Immature natural killer cell (primary cell): Measurements from ENCODE around the gene SDK1. TPM values are rescaled to one million over a fixed set of nuclear protein-coding genes. Genes with fewer than 3 reads are reported as not detected.

Source experiments
- DNase-seq, 3 donors: peaks; one replicate each; pipeline ENCODE4 v3.0.0; 2022; ENCODE audit warnings: mixed read lengths in 1 of 3
- H3K27ac Mint-ChIP-seq, 6 donors: one replicate each; pipeline ENCODE4 v1.8.0; 2020; ENCODE audit warnings: mixed read lengths in 6 of 6, mild to moderate bottlenecking in 5 of 6, inconsistent platforms in 4 of 6, moderate library complexity in 3 of 6
- H3K27me3 Mint-ChIP-seq, 3 donors: one replicate each; pipeline ENCODE4 v1.8.0; 2020 to 2021; ENCODE audit warnings: low read depth in 3 of 3, mild to moderate bottlenecking in 3 of 3, mixed read lengths in 3 of 3, moderate library complexity in 3 of 3, inconsistent platforms in 1 of 3
- H3K36me3 Mint-ChIP-seq, 3 donors: one replicate each; pipeline ENCODE4 v1.8.0; 2020; ENCODE audit warnings: mixed read lengths in 3 of 3, inconsistent platforms in 2 of 3, mild to moderate bottlenecking in 2 of 3
- H3K4me1 Mint-ChIP-seq, 2 donors: one replicate each; pipeline ENCODE4 v1.8.0; 2020; ENCODE audit warnings: inconsistent platforms in 2 of 2, mild to moderate bottlenecking in 2 of 2, mixed read lengths in 2 of 2, moderate library complexity in 1 of 2
- H3K4me3 Mint-ChIP-seq, 5 donors: one replicate each; pipeline ENCODE4 v1.8.0; 2020; ENCODE audit warnings: mild to moderate bottlenecking in 5 of 5, mixed read lengths in 5 of 5, inconsistent platforms in 3 of 5, moderate library complexity in 3 of 5
- H3K9me3 Mint-ChIP-seq, 6 donors: one replicate each; pipeline ENCODE4 v1.8.0; 2020; ENCODE audit warnings: mild to moderate bottlenecking in 6 of 6, mixed read lengths in 6 of 6, inconsistent platforms in 4 of 6, moderate library complexity in 3 of 6
- polyA plus RNA-seq, 3 donors: library from polyadenylated mRNA; unstranded; fragments of 300-500 nt; fragmentation: Illumina TruSeq; gene quantifications; one replicate each; pipeline ENCODE4 v1.2.3, GENCODE V29; 2021

Gene SDK1
- polyA plus RNA-seq, 3 donors from 2014 or later, result not detected

DNA sequence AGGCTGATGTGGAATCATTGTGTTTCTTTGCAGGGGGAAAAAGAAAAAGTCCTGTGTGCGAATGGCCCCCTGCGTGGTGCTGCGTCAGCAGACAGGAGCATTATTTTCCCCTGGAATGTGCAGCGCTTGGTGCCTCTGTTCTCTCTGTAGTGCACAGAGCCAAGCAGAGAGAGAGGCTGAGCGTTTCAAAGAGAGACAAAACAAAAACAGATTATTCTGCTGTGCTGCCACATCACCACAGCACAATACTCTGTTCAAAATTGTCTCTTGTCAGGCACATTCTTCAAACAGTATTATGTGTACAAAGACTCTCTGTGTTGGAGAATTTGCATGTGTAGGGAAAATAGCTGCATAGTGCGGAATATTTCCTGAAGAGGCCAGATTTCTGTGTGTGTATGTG lies 609.0 kb downstream of the SDK1 start:
- Mint-ChIP-seq H3K9me3 (no peaks in the 10 kb centered on the region), H3K4me1 (no peaks in the 10 kb centered on the region), H3K4me3 (no peak overlapping the region), H3K27me3 (peaks cover 0 to 6% (median 2%) of the 10 kb centered on the region in 3 donors), H3K36me3 (no peaks in the 10 kb centered on the region), H3K27ac (no peak overlapping the region)
- DNase-seq, result no peak

DNA sequence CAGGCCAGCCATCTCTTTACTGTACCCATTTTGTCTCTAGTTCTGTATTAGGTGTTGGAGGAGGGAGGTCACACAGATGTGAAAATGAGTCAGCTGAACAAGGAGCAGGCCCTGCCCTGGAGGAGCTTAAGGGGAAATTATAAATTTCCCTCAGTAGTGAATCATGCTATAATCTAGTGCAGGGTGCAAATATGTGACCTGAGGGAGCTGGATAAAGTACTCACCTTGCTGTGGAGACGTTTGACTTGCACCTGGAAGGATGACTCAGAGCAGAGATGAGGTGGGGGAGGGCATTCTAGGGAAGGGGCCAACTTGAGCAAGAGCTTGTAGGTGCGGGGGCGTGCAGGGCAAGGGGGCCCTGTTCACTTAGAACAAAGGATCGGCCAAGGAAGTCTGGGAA lies 610.6 kb downstream of the SDK1 start:
- Mint-ChIP-seq H3K27ac (no peak overlapping the region), H3K4me3 (no peak overlapping the region), H3K9me3 (no peaks in the 10 kb centered on the region), H3K4me1 (no peaks in the 10 kb centered on the region), H3K27me3 (peaks cover 0 to 6% (median 0%) of the 10 kb centered on the region in 3 donors), H3K36me3 (no peaks in the 10 kb centered on the region)
- no peak for DNase-seq

DNA sequence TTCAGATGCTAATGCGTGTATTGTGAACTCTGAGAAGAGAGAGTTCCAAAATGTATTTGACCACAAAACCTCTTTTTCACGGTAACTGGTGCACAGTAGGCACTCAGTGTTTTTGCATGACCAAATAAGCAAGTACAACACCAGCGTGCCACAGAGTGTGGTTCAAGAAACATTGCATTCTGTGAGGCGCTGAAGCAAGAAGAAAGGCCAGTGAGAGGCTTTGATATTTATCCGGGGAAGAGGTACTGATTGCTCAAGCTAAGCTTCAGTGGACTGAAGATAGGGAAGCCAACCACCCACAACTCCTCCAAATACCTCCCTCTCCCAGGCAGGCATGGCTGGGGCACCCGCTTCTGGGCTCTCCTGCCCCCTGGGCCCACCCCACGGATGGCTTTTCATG lies 611.2 kb downstream of the SDK1 start:
- Mint-ChIP-seq H3K4me3 (no peak overlapping the region), H3K27ac (no peak overlapping the region), H3K27me3 (peaks cover 0 to 6% (median 0%) of the 10 kb centered on the region in 3 donors), H3K9me3 (no peaks in the 10 kb centered on the region), H3K4me1 (no peaks in the 10 kb centered on the region), H3K36me3 (no peaks in the 10 kb centered on the region)
- DNase-seq, result no peak

DNA sequence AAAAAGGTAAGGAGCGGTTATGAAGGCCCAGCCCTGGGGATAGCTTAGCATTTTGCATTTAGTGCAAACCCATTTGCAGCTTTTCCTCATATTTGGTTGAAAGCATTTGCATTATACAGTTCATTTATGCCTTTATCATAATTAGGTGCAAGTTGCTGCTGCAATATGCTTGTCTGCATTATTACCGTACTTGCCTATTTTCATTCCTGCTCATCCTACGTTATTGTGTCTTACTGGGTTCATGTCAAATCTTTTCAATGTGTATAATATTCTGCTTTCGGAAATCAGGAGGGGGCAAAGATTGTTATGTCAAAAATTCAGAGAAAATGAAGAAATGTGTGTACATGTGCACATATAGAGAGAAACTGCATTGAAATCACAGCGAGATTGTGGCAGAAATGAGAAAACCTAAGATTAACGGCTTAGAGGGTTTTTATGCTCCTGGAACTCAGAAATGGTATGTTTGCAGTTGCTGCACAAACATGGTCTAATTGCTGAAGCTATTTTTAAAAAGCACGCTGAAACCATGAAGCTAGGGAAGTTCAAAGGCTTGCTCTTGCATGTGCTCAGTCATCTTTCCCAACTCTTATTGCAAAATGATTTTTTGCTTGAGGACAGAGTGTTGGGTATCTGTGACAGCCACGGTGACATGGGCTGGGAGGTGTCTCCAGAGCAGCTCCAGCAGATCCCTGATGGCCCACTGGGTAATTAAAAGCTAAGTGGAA lies 613.2 kb downstream of the SDK1 start:
- H3K4me1 Mint-ChIP-seq, result peaks cover 0 to 5% of the 10 kb centered on the region in 2 donors
- peaks cover 0 to 2% (median 0%) of the 10 kb centered on the region in 6 donors for H3K9me3 Mint-ChIP-seq

DNA sequence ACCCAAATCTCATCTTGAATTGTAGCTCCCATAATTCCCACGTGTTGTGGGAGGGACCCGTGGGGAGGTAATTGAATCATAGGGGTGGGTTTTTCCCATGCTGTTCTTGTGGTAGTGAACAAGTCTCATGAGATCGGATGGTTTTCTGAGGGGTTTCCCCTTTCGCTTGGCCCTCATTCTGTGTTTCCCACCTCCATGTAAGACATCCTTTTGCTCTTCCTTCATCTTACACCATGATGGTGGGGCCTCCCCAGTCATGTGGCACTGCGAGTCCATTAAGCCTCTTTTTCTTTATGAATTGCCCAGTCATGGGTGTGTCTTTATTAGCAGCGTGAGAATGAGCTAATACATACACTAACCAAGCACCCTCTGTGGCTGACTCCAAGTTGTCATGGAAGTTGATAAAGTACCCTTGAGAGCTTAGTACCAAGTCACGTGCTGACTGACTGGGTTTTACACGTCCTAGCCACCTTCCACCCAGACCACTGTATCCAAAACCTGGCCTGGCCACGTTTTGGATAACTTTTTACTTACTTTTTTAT lies 614.4 kb downstream of the SDK1 start:
- peaks cover 0 to 5% of the 10 kb centered on the region in 2 donors for H3K4me1 Mint-ChIP-seq
- H3K27me3 Mint-ChIP-seq, result peaks cover 0 to 4% (median under 1%) of the 10 kb centered on the region in 3 donors
- no peak overlapping the region for H3K27ac Mint-ChIP-seq
- no peak for DNase-seq
- peaks cover 0 to 5% (median 0%) of the 10 kb centered on the region in 6 donors for H3K9me3 Mint-ChIP-seq
- H3K36me3 Mint-ChIP-seq, result no peaks in the 10 kb centered on the region
- no peak overlapping the region for H3K4me3 Mint-ChIP-seq

More for the DNA sequence above, 613.2 kb downstream of the SDK1 start:
- no peak for DNase-seq
- Mint-ChIP-seq H3K27ac (no peak overlapping the region), H3K4me3 (no peak overlapping the region), H3K27me3 (peaks cover 0 to 6% (median 0%) of the 10 kb centered on the region in 3 donors), H3K36me3 (no peaks in the 10 kb centered on the region)

DNA sequence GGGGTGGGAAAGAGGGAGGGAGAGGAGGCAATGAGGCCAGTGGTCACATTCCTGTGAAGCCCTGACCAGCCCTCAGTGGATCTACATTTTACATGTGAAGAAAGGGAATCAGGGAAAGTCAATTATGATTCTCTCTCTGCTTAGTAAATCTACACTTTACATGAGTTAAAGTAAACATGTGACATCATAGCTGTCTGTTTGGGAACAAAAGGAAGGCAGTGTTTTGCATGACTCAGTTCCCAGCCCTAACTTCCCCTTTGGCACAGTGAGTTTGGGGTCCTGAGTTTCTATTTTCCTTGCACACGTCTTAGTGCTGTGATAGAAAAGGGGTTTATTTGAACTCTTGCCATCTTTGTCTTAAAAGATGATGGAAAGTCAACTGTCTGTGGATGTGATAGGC lies 615.1 kb downstream of the SDK1 start:
- H3K4me1 Mint-ChIP-seq, result peaks cover 0 to 5% of the 10 kb centered on the region in 2 donors
- no peaks in the 10 kb centered on the region for H3K36me3 Mint-ChIP-seq
- peaks cover 0 to 2% (median 2%) of the 10 kb centered on the region in 3 donors for H3K27me3 Mint-ChIP-seq
- peaks cover 0 to 5% (median 0%) of the 10 kb centered on the region in 6 donors for H3K9me3 Mint-ChIP-seq
- no peak overlapping the region for H3K27ac Mint-ChIP-seq
- H3K4me3 Mint-ChIP-seq, result no peak overlapping the region
- no peak for DNase-seq

DNA sequence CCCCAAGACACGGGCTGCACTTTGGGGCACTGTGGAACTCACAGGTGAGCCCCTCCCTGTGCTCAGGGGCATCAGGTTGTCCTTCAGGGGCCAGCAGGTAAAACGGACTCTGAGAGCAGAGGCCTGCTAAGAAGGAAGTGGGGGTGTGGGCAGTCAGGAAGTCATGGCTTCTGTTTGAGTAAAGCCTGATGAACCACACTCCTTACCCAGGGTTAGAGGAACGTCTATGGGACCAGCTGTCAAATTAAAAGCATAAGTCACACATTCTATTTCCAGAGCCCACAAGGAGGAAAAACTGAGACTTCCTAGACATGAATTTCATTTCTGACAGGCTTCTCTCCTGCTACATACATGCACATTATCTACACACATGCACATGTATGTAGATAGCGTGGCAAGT lies 616.4 kb downstream of the SDK1 start:
- H3K36me3 Mint-ChIP-seq, result no peaks in the 10 kb centered on the region
- no peak overlapping the region for H3K27ac Mint-ChIP-seq
- H3K27me3 Mint-ChIP-seq, result peaks cover 0 to 2% (median 2%) of the 10 kb centered on the region in 3 donors
- no peak overlapping the region for H3K4me3 Mint-ChIP-seq
- peaks cover 0 to 5% of the 10 kb centered on the region in 2 donors for H3K4me1 Mint-ChIP-seq
- H3K9me3 Mint-ChIP-seq, result peaks cover 0 to 5% (median 0%) of the 10 kb centered on the region in 6 donors
- DNase-seq, result no peak

DNA sequence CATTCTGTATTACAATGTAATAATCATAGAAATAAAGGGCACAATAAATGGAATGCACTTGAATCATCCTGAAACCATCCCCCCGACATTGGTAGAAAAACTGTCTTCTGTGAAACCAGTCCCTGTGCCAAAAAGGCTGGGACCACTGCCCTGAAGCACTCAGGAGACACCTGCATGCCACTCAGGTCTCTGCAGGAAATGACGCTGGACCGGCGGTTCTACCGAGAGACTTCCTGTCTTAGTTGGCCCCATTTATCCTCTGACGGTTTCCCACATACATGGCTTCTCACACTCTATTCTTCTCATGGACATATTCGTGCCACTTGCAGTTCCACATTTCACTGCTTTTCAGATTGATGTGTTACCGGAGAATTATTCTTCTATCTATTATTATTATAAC lies 617.5 kb downstream of the SDK1 start:
- H3K4me3 Mint-ChIP-seq, result no peak overlapping the region
- DNase-seq, result no peak
- H3K9me3 Mint-ChIP-seq, result peaks cover 0 to 5% (median 0%) of the 10 kb centered on the region in 6 donors
- H3K27ac Mint-ChIP-seq, result no peak overlapping the region
- H3K27me3 Mint-ChIP-seq, result peaks cover 0 to 4% (median 2%) of the 10 kb centered on the region in 3 donors
- H3K4me1 Mint-ChIP-seq, result peaks cover 0 to 5% of the 10 kb centered on the region in 2 donors
- no peaks in the 10 kb centered on the region for H3K36me3 Mint-ChIP-seq

DNA sequence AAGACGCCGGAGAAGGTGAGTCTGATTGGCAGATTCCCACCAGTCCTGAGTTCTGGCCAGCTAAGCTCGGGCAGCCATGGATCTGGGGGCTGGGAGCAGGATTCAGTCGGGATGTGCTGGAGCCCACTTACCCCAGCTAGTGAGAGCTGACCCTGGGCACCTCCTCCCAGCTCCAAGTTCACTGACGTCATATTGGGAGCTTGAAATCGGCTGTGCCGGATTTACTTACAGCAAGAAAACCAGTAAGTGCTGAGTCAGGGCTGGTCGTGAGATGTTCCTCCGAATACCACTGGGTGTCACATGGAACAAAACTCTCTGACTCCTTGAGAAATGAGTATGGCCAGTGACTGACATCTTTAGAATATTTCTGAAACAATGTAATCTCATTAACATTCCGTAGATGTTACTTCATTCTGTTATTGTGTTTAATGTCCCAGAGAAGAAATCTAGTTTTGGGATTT lies 621.2 kb downstream of the SDK1 start:
- H3K27ac Mint-ChIP-seq, result no peak overlapping the region
- no peak for DNase-seq
- H3K4me1 Mint-ChIP-seq, result peaks cover 0 to 5% of the 10 kb centered on the region in 2 donors
- H3K4me3 Mint-ChIP-seq, result no peak overlapping the region
- peaks cover 0 to 5% (median 0%) of the 10 kb centered on the region in 6 donors for H3K9me3 Mint-ChIP-seq
- H3K36me3 Mint-ChIP-seq, result no peaks in the 10 kb centered on the region
- H3K27me3 Mint-ChIP-seq, result peaks cover 0 to 7% (median 2%) of the 10 kb centered on the region in 3 donors

DNA sequence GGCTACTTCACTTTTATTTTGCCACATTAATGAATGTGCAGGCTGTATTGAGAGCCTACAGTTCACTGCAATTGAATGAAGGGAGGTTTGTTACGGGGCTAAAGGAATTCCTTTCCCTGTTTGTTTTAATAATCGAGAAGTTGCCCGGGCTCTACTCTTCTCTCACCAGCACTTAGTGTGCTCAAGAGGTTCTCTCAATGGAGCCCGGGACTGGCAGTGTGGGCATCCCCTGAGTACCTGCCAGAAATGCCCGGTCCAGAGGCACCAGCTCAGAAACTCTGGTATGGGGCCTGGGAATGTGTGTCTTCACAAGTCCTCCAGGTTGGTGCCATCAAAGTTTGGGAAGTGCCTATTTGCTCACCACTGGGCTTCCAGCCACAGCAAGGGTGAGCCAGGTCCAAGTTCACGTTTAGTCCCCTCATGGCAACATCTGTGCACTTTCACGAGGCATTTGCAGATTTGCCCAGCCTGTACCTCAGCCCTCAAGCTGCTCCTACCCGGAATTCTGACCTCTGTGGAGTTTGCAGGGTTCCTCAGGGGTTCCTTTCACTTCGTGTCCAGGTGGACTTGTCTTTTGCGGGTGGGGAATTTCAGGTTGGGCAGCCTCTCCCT lies 622.4 kb downstream of the SDK1 start:
- Mint-ChIP-seq H3K36me3 (no peaks in the 10 kb centered on the region), H3K4me3 (no peak overlapping the region), H3K4me1 (peaks cover 0 to 4% of the 10 kb centered on the region in 2 donors), H3K27me3 (peaks cover 0 to 7% (median 2%) of the 10 kb centered on the region in 3 donors), H3K9me3 (peaks cover 0 to 5% (median 0%) of the 10 kb centered on the region in 6 donors), H3K27ac (no peak overlapping the region)
- no peak for DNase-seq

DNA sequence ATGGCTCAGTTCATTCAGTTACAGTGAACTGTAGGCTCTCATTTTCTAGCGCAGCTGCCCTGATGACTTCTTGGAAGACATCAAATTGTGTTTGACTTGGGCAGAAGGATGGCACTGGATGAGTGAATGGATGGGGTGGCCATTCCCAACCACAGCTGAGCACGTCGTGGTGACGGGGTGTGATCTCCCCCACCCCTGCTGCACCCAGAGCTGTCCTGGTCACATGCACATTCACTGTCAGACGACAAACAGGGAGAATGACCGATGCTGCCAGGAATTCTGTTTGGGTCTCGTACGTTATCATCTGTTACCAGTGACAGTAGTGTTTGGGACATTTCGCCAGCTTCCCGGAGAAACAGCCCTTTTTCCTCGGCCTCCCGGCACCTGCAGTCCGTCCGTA lies 623.2 kb downstream of the SDK1 start:
- Mint-ChIP-seq H3K9me3 (peaks cover 0 to 2% (median 0%) of the 10 kb centered on the region in 6 donors), H3K36me3 (no peaks in the 10 kb centered on the region), H3K27ac (no peak overlapping the region), H3K27me3 (peaks cover 0 to 7% (median 2%) of the 10 kb centered on the region in 3 donors), H3K4me3 (no peak overlapping the region), H3K4me1 (no peaks in the 10 kb centered on the region)
- no peak for DNase-seq

DNA sequence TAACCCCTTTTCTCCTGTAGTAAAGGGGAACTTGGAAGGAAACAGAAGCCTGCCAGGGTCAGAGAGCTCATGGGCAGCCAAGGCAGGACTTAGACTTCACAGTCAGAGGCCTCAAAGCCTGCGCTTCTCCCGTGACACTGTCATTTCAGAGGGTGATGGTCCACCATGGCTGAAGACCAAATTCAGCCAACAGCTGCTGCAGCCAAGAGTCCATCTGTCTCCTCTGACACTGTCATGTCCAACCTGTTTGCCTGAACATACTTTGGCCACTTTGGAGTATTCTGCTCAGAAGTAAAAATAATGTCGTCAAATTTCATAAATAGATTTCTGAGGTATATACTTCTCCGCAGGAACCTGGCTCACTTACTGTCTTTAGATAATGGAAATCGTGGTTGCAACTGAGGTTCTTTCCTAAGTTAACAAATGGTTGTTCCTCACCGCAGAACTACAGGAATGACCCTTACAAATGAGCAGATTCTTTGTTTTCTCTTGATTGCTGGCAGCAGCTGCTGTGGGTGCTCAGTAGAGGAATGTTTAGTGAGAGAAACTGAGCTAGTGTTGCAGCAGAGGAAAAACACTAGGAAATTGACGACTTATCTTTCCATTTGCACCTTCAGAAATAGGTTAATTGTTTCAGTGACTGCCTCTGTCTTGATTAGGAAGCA lies 626.5 kb downstream of the SDK1 start:
- Mint-ChIP-seq H3K27me3 (peaks cover 0 to 11% (median 0%) of the 10 kb centered on the region in 3 donors), H3K27ac (no peak overlapping the region), H3K4me3 (no peak overlapping the region), H3K9me3 (no peaks in the 10 kb centered on the region), H3K4me1 (no peaks in the 10 kb centered on the region), H3K36me3 (no peaks in the 10 kb centered on the region)
- DNase-seq, result no peak

DNA sequence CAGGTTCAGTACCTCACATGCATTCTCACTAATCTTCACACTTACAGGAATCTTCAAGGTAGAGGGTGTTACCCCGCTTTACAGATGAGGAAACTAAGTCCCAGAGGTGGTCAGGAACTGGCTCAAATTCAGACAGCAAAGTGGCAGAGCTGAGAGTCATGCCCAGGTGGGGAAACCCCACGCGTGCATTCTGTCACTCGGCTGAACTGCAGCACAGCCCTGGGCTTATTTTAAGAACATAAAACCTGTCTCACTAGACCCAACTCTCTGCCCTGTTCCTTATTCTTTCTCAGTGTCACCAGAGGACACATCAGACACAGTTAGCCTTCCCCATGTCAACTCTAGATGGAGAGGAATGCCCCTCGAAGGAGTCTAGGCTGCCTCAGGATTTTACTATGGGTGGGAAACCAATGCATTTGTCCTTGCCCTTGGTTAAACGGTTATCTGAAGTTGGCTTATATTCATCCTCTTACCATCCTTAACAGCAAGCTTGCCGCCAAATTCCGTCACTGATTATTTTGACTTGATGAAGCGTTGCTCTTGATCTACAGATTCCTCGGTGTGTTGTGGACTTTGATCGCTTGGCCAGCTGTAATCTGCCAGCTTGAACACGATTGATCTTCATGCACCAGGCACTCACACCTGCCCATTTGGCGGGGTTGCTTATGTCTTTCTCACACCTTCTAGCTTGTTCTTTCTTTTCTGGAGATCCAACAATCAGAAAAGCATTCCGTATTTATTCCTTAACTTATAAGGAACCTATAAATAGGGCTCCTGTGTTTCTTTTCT lies 627.9 kb downstream of the SDK1 start:
- Mint-ChIP-seq H3K27ac (no peak overlapping the region), H3K4me3 (no peak overlapping the region), H3K36me3 (no peaks in the 10 kb centered on the region), H3K9me3 (no peaks in the 10 kb centered on the region), H3K27me3 (peaks cover 0 to 10% (median 0%) of the 10 kb centered on the region in 3 donors), H3K4me1 (no peaks in the 10 kb centered on the region)
- DNase-seq, result no peak
